PC-3 (cell line): ENCODE results near the gene KCNK16.

Experiments
- EZH2 ChIP-seq: fragments of 300-600 bp; sonication (generic); IDR thresholded peaks from one replicate; pipeline ENCODE4 v1.6.1; 2017; ENCODE audit warnings: antibody characterized with exemption, mild to moderate bottlenecking, low read length; ENCODE audit not compliant: unreplicated experiment
- TF ChIP-seq, protein P1 (sequence below): fragments of 300-600 bp; sonication (generic); conservative IDR thresholded peaks from 2 replicates; pipeline ENCODE4 v1.5.1; 2017; ENCODE audit warnings: antibody characterized with exemption, low read depth, mild to moderate bottlenecking, low read length

DNA sequence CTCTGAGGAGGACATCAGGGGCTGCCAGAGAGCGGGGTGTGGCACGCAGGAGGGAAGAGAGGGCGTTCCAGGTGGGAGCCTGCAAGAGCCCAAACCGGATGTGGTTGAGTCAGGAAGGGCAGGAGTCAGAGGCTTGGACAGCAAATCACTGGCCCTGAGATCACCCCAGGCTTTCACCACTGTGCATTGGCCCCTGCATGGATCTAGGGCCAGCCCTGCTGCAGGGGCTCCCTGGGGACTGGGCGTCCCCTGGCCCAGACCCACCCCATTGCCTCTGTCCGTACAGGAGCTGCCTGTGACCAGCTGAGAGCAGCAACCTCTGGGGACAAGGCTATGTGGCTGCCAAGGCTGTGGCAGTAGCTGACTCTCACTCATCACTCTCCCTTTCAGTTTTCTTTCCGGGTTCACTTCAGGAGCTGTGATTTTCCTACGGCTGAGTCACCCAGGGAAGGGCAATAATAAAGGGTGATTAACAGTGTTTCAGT is 42.2 kb downstream of the KCNK16 start:
- TF ChIP-seq, protein P1, sequence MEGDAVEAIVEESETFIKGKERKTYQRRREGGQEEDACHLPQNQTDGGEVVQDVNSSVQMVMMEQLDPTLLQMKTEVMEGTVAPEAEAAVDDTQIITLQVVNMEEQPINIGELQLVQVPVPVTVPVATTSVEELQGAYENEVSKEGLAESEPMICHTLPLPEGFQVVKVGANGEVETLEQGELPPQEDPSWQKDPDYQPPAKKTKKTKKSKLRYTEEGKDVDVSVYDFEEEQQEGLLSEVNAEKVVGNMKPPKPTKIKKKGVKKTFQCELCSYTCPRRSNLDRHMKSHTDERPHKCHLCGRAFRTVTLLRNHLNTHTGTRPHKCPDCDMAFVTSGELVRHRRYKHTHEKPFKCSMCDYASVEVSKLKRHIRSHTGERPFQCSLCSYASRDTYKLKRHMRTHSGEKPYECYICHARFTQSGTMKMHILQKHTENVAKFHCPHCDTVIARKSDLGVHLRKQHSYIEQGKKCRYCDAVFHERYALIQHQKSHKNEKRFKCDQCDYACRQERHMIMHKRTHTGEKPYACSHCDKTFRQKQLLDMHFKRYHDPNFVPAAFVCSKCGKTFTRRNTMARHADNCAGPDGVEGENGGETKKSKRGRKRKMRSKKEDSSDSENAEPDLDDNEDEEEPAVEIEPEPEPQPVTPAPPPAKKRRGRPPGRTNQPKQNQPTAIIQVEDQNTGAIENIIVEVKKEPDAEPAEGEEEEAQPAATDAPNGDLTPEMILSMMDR: no peak
- no peak for TF ChIP-seq EZH2
